GM18517 (cell line): Measurements from ENCODE around the gene IFI27L1.
"Not testable (repeated sequence)": the region's sequence is repeated elsewhere in the genome, so short reads cannot be mapped to it uniquely, and the experiment has no call there.

ENCODE experiments used
- ATAC-seq: cut with Tn5 transposase; IDR thresholded peaks from one replicate; pipeline ENCODE4 v1.9.1; 2021; ENCODE audit warnings: mild to moderate bottlenecking, moderate library complexity; ENCODE audit not compliant: unreplicated experiment

The IFI27L1 gene

GRCh38 chr14:94047581-94047980, 33.5 kb upstream of the IFI27L1 start:
- ATAC-seq = no peak

- no peak for ATAC-seq
Measured at GRCh38 chr14:94048691-94049624, 32.2 kb upstream of the IFI27L1 start.

GRCh38 chr14:94049625-94050023, 31.5 kb upstream of the IFI27L1 start:
- no peak for ATAC-seq

GRCh38 chr14:94050231-94050880, 30.8 kb upstream of the IFI27L1 start:
- no peak for ATAC-seq

GRCh38 chr14:94051115-94051514, 30.0 kb upstream of the IFI27L1 start:
- ATAC-seq = no peak

- ATAC-seq = no peak
Measured at GRCh38 chr14:94051779-94052178, 29.3 kb upstream of the IFI27L1 start.

GRCh38 chr14:94052199-94052598, 28.9 kb upstream of the IFI27L1 start:
- no peak for ATAC-seq

GRCh38 chr14:94052662-94053061, 28.4 kb upstream of the IFI27L1 start:
- no peak for ATAC-seq

- no peak for ATAC-seq
Measured at GRCh38 chr14:94054401-94054800, 26.7 kb upstream of the IFI27L1 start.

- ATAC-seq = no peak
Measured at GRCh38 chr14:94054936-94055335, 26.2 kb upstream of the IFI27L1 start.

- peak; percentile 80 for ATAC-seq
Measured at GRCh38 chr14:94056579-94057308, 24.4 kb upstream of the IFI27L1 start.

GRCh38 chr14:94058128-94058673, 22.9 kb upstream of the IFI27L1 start:
- ATAC-seq = no peak

- no peak for ATAC-seq
Measured at GRCh38 chr14:94058674-94059138, 22.4 kb upstream of the IFI27L1 start.

GRCh38 chr14:94059998-94060397, 21.1 kb upstream of the IFI27L1 start:
- ATAC-seq = no peak

GRCh38 chr14:94062344-94062940, 18.7 kb upstream of the IFI27L1 start:
- no peak for ATAC-seq

- no peak for ATAC-seq
Measured at GRCh38 chr14:94066089-94066676, 14.9 kb upstream of the IFI27L1 start.

GRCh38 chr14:94072076-94072475, 9.0 kb upstream of the IFI27L1 start:
- ATAC-seq = not testable (repeated sequence)

GRCh38 chr14:94074534-94074933, 6.6 kb upstream of the IFI27L1 start:
- ATAC-seq = no peak

- no peak for ATAC-seq
Measured at GRCh38 chr14:94075008-94075407, 6.1 kb upstream of the IFI27L1 start.

- no peak for ATAC-seq
Measured at GRCh38 chr14:94077111-94077821, 3.8 kb upstream of the IFI27L1 start.
